Activated B cell treated with CpG ODN at 0.5 μM for 24 hours (primary cell): ENCODE data around the gene FBXO40. TPM values are rescaled to one million over a fixed set of nuclear protein-coding genes. Genes with fewer than 3 reads are reported as not detected.

Experiments
- ATAC-seq: fragments of 200-7000 bp; cut with Tn5 transposase; one replicate; pipeline ENCODE4 v1.10.0; 2021; ENCODE audit warnings: low read depth, mild to moderate bottlenecking, moderate library complexity
- CTCF ChIA-PET: fragments of 350-600 bp; sonication (Branson Sonifier 250); formaldehyde crosslinking; loops from one replicate; lab custom pipeline; 2021; ENCODE audit warnings: antibody characterized with exemption; lab: Charles Lee
- POLR2A ChIA-PET: fragments of 350-600 bp; sonication (Branson Sonifier 250); formaldehyde crosslinking; loops from one replicate; lab custom pipeline; 2021; ENCODE audit warnings: antibody characterized with exemption; lab: Charles Lee
- DNase-seq: peaks from one replicate; pipeline ENCODE4 v3.0.0; 2022
- H3K27ac Mint-ChIP-seq: one replicate; pipeline ENCODE4 v1.8.0; 2020; ENCODE audit warnings: mixed read lengths
- H3K27me3 Mint-ChIP-seq: one replicate; pipeline ENCODE4 v1.8.0; 2021; ENCODE audit warnings: mixed read lengths
- H3K36me3 Mint-ChIP-seq: one replicate; pipeline ENCODE4 v1.8.0; 2021; ENCODE audit warnings: low read depth, mixed read lengths
- H3K4me1 Mint-ChIP-seq: one replicate; pipeline ENCODE4 v1.8.0; 2021; ENCODE audit warnings: mixed read lengths
- H3K4me3 Mint-ChIP-seq: one replicate; pipeline ENCODE4 v1.8.0; 2020; ENCODE audit warnings: mild to moderate bottlenecking, mixed read lengths
- H3K9me3 Mint-ChIP-seq: one replicate; pipeline ENCODE4 v1.8.0; 2020; ENCODE audit warnings: mixed read lengths
- CTCF ChIP-seq: fragments of 200-600 bp; IDR thresholded peaks from one replicate; pipeline ENCODE4 v1.8.0; 2022; ENCODE audit warnings: antibody characterized with exemption, mild to moderate bottlenecking
- intact Hi-C: fragments of 100-400 bp; cut with micrococcal nuclease; formaldehyde crosslinking; loops from one replicate; pipeline ENCODE4 v1.15.1; 2024
- total RNA-seq: library from RNA; stranded (reverse); gene quantifications from 2 replicates; pipeline ENCODE4 v1.2.3, GENCODE V29; 2022

The FBXO40 gene
- not detected in 2 replicates for total RNA-seq

GRCh38 chr3:121592856-121593702 is at the start of gene FBXO40:
FBXO40 (plus strand) TSS chr3:121593379; CDS start chr3:121620576, 27,197 bp downstream.
- intact Hi-C loops = no loop called here
- no peaks in the 10 kb centered on the region for H3K36me3 Mint-ChIP-seq
- DNase-seq (no peak), ATAC-seq (peak; percentile 21)
- H3K4me1 Mint-ChIP-seq = peaks cover 7% of the 10 kb centered on the region
- H3K27ac Mint-ChIP-seq = no peak within 1 kb of the TSS
- CTCF ChIA-PET = no interaction called here
- POLR2A ChIA-PET = interaction anchor here (0.6 kb wide), 1 partner anchor 1940 kb away, joined by 3 read pairs; no protein-coding TSS in a partner anchor
- no peak within 1 kb of the TSS for H3K4me3 Mint-ChIP-seq
- TF ChIP-seq CTCF = no peak
- H3K9me3 Mint-ChIP-seq = no peaks in the 10 kb centered on the region
- no peaks in the 10 kb centered on the region for H3K27me3 Mint-ChIP-seq

GRCh38 chr3:121545049-121545573 is 48.1 kb upstream of the FBXO40 start:
- DNase-seq (no peak), ATAC-seq (no peak)
- ChIA-PET CTCF (interaction anchor here (1.0 to 1.8 kb wide), 2 partner anchors 848 to 1483 kb away, joined by 3 to 4 read pairs; no protein-coding TSS in a partner anchor), POLR2A (interaction anchor here (0.9 to 4.1 kb wide), 5 partner anchors 116 to 1657 kb away, joined by 3 to 42 read pairs (median 6); partner anchors contain the start of genes FAM162A, HCLS1 and SEC22A)
- Mint-ChIP-seq H3K27ac (no peak overlapping the region), H3K4me3 (peak overlapping the region; percentile 90), H3K36me3 (peaks cover 7% of the 10 kb centered on the region), H3K9me3 (no peaks in the 10 kb centered on the region), H3K4me1 (peaks cover 31% of the 10 kb centered on the region), H3K27me3 (no peaks in the 10 kb centered on the region)
- no peak for TF ChIP-seq CTCF
- intact Hi-C loops = loop anchor here (5.0 kb wide), 7 partner anchors 92 to 1453 kb away; partner anchors contain the start of genes DTX3L, GSK3B and PARP9

- ATAC-seq = peak; percentile 91
- DNase-seq = peak; percentile 74
- peak within 1 kb of the TSS; percentile 90 for H3K4me3 Mint-ChIP-seq
- peak within 1 kb of the TSS; percentile 95 for H3K27ac Mint-ChIP-seq
- ChIA-PET CTCF (interaction anchor here (1.3 to 4.0 kb wide), 9 partner anchors 307 to 1483 kb away, joined by 4 to 31 read pairs (median 9); partner anchors contain the start of genes FAM162A, MIX23 and SEMA5B), POLR2A (interaction anchor here (0.8 to 4.1 kb wide), 13 partner anchors 115 to 1656 kb away, joined by 3 to 42 read pairs (median 4); partner anchors contain the start of genes EAF2, FAM162A, GOLGB1 and HCLS1)
- no peaks in the 10 kb centered on the region for H3K9me3 Mint-ChIP-seq
- intact Hi-C loops = loop anchor here (1.0 to 5.0 kb wide), 24 partner anchors 91 to 1943 kb away; partner anchors contain the start of genes DTX3L, EAF2, FAM162A and GOLGB1
- TF ChIP-seq CTCF = no peak
- H3K27me3 Mint-ChIP-seq = no peaks in the 10 kb centered on the region
- H3K4me1 Mint-ChIP-seq = peaks cover 31% of the 10 kb centered on the region
- peaks cover 7% of the 10 kb centered on the region for H3K36me3 Mint-ChIP-seq
These were observed 47.4 kb upstream of the FBXO40 start, which contains the start of gene POLQ for GRCh38 chr3:121545574-121546455. POLQ (minus strand) TSS chr3:121545988; CDS start chr3:121545877, 111 bp downstream.

- H3K4me1 Mint-ChIP-seq = peaks cover 16% of the 10 kb centered on the region
- ChIA-PET POLR2A (no interaction called here), CTCF (no interaction called here)
- intact Hi-C loops = no loop called here
- H3K36me3 Mint-ChIP-seq = no peaks in the 10 kb centered on the region
- H3K27ac Mint-ChIP-seq = no peak overlapping the region
- TF ChIP-seq CTCF = no peak
- H3K4me3 Mint-ChIP-seq = no peak overlapping the region
- H3K9me3 Mint-ChIP-seq = no peaks in the 10 kb centered on the region
- ATAC-seq = no peak
- no peak for DNase-seq
- H3K27me3 Mint-ChIP-seq = no peaks in the 10 kb centered on the region
These were observed 40.8 kb upstream of the FBXO40 start for GRCh38 chr3:121552379-121552778.
